Hepatocyte (in vitro differentiated cells): ENCODE measurements around the gene GALNT18.

Source experiments
- CTCF ChIP-seq: fragments of 200-600 bp; sonication (generic); IDR thresholded peaks from 2 replicates; pipeline ENCODE4 v1.5.1; 2016; ENCODE audit warnings: antibody characterized with exemption, mild to moderate bottlenecking; ENCODE audit not compliant: poor library complexity
- EZH2 ChIP-seq: fragments of 200-600 bp; sonication (generic); IDR thresholded peaks from 2 replicates; pipeline ENCODE4 v1.6.1; 2016; ENCODE audit warnings: antibody characterized with exemption, mild to moderate bottlenecking, borderline replicate concordance
- EZH2phosphoT487 ChIP-seq: fragments of 200-600 bp; sonication (generic); IDR thresholded peaks from one replicate; pipeline ENCODE4 v1.6.1; 2018; ENCODE audit warnings: antibody characterized with exemption, mild to moderate bottlenecking, low read depth, moderate library complexity; ENCODE audit not compliant: unreplicated experiment, severe bottlenecking

GRCh38 chr11:11334607-11335006 is 287.2 kb downstream of the GALNT18 start:
- no peak for TF ChIP-seq EZH2
- TF ChIP-seq CTCF = no peak
- no peak for TF ChIP-seq EZH2phosphoT487
